ENCODE data around the gene C17orf50.

Gene C17orf50

DNA sequence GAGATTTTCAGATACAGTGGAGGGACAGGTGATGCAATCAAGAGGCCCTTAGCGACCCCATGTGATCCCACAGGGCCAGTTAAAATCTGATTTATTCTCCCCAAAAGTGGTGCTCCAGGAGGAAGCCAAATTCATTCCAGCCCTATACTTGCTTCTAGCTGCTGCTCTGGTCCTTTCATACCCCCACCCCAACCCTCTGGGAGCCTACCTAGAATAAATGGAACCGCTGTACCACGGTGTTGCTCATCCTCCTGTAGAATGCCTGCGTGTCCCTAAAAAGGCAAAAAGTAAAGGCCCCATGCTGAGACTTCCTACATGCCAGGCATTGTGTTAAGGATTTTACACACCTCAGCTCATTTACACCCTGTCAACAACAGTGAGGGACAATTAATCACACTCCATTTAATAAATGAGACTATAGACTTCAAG is 31.3 kb upstream of the C17orf50 start:
- Histone ChIP-seq H3K4me3 (ENCODE audit: insufficient read depth, low read length, poor library complexity, severe bottlenecking) (no peak overlapping the region), H3F3A (ENCODE audit: insufficient read depth) (no peaks in the 10 kb centered on the region), H3K79me2 (ENCODE audit: insufficient read depth, low read length) (no peaks in the 10 kb centered on the region), H2AFZ (ENCODE audit: low read depth, low read length, severe bottlenecking) (no peak overlapping the region), H3K4me2 (ENCODE audit: low read depth, low read length, poor library complexity, severe bottlenecking) (no peak overlapping the region), H4K20me1 (ENCODE audit: low read depth, low read length) (no peaks in the 10 kb centered on the region), H3K27ac (ENCODE audit: low read depth, low read length) (no peak overlapping the region), H3K9me3 (ENCODE audit: insufficient read depth, low read length) (no peaks in the 10 kb centered on the region), H3K9me2 (replicated peaks; ENCODE audit: insufficient read depth, low read length) (no peaks in the 10 kb centered on the region), H3K36me3 (ENCODE audit: low read length) (no peaks in the 10 kb centered on the region), H3K27me3 (ENCODE audit: low read length) (no peaks in the 10 kb centered on the region), H3K9ac (ENCODE audit: low read length) (no peak overlapping the region)
- no peak for TF ChIP-seq EZH2phosphoT487 (conservative IDR thresholded peaks at IDR 0.05; ENCODE audit: low read length)
- TF ChIP-seq, protein P1, sequence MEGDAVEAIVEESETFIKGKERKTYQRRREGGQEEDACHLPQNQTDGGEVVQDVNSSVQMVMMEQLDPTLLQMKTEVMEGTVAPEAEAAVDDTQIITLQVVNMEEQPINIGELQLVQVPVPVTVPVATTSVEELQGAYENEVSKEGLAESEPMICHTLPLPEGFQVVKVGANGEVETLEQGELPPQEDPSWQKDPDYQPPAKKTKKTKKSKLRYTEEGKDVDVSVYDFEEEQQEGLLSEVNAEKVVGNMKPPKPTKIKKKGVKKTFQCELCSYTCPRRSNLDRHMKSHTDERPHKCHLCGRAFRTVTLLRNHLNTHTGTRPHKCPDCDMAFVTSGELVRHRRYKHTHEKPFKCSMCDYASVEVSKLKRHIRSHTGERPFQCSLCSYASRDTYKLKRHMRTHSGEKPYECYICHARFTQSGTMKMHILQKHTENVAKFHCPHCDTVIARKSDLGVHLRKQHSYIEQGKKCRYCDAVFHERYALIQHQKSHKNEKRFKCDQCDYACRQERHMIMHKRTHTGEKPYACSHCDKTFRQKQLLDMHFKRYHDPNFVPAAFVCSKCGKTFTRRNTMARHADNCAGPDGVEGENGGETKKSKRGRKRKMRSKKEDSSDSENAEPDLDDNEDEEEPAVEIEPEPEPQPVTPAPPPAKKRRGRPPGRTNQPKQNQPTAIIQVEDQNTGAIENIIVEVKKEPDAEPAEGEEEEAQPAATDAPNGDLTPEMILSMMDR (IDR thresholded peaks at IDR 0.05; ENCODE audit: insufficient read depth, low read length, poor library complexity, severe bottlenecking), result no peak

DNA sequence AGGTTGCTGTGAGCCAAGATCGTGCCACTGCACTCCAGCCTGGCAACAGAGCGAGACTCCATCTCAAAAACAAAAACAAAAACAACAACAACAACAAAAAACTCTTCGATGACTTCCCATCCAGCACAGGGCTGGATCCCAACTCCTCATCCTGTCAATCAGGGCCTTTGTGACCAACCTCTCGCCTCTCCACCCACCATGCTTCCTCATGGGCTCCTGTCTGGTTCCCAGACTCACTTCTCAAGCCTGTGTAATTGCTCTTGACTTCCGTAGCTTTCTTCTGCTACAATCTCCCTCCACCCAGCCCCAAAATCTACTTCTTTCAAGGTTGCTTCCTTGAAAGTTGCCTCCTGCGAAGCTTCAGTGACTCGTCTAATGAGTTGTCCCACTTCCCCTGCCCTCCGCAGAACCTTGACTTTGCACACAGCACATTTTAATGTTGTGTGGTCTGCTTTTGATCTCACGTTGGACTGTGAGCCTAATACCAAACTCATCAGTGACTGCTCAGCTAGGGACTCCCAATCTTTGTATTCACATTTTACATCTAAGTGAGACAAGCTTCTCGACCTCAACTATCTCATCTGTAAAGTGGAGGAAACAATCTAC is 30.2 kb upstream of the C17orf50 start:
- Histone ChIP-seq H4K20me1 (ENCODE audit: low read depth, low read length) (no peaks in the 10 kb centered on the region), H3K4me2 (ENCODE audit: low read depth, low read length, poor library complexity, severe bottlenecking) (no peak overlapping the region), H3K4me3 (ENCODE audit: insufficient read depth, low read length, poor library complexity, severe bottlenecking) (no peak overlapping the region)

DNA sequence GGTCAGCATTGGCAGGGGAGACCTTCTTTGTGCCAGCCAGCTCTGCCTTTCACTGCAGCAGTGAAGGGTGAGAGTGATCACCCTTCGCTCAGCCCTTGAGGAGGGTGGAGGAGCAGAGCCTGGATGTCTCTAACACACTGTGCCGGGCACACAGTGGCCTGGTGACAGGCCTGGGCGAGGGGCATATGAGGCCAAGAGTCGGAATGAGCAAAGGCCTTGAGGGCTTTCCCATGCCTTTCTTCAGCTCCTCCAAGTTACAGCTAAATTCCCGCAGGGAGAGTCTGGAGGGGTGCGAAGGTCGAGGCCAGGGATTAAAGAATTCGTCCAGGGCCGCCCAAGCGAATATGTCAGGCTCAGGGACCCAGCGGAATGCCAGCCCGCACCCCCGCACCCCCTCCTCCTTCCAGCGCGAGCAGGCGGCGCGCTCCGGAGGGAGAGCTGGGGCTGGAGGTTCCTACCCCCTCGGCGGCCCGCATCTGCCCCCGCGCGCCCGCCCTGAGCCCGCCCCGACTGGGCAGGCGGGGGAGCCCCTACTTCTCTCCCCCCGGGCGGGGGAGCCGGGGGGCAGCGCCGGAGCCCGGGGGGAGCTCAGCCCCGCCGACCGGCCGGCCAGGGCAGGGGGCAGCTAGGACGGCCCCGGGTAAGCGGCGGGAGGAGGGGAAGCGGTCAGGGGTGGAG is 29.3 kb upstream of the C17orf50 start, which contains the start of gene RASL10B:
Gene RASL10B (plus strand): TSS at position 401 of the 678 bp plus-strand sequence. CDS start 3,546 bp downstream, outside the sequence.
- Histone ChIP-seq H3K9me3 (ENCODE audit: insufficient read depth, low read length) (no peaks in the 10 kb centered on the region), H3K4me3 (ENCODE audit: insufficient read depth, low read length, poor library complexity, severe bottlenecking) (peak within 1 kb of the TSS; percentile 54), H3K27me3 (ENCODE audit: low read length) (no peaks in the 10 kb centered on the region), H2AFZ (ENCODE audit: low read depth, low read length, severe bottlenecking) (peak within 1 kb of the TSS; percentile 1), H3K9ac (ENCODE audit: low read length) (peak within 1 kb of the TSS; percentile 44), H3F3A (ENCODE audit: insufficient read depth) (no peaks in the 10 kb centered on the region), H3K27ac (ENCODE audit: low read depth, low read length) (no peak within 1 kb of the TSS), H3K4me2 (ENCODE audit: low read depth, low read length, poor library complexity, severe bottlenecking) (peak within 1 kb of the TSS; percentile 45), H3K79me2 (ENCODE audit: insufficient read depth, low read length) (no peaks in the 10 kb centered on the region), H3K9me2 (replicated peaks; ENCODE audit: insufficient read depth, low read length) (no peaks in the 10 kb centered on the region), H3K36me3 (ENCODE audit: low read length) (no peaks in the 10 kb centered on the region), H4K20me1 (ENCODE audit: low read depth, low read length) (no peaks in the 10 kb centered on the region)
- TF ChIP-seq EZH2phosphoT487 (conservative IDR thresholded peaks at IDR 0.05; ENCODE audit: low read length), result no peak
- TF ChIP-seq, protein P1 (IDR thresholded peaks at IDR 0.05; ENCODE audit: insufficient read depth, low read length, poor library complexity, severe bottlenecking), result no peak

More for the DNA sequence above, 30.2 kb upstream of the C17orf50 start:
- H3K9me3 ChIP-seq (ENCODE audit: insufficient read depth, low read length), result no peaks in the 10 kb centered on the region
- no peak overlapping the region for H3K9ac ChIP-seq (ENCODE audit: low read length)
- H3K36me3 ChIP-seq (ENCODE audit: low read length), result no peaks in the 10 kb centered on the region
- H3K27me3 ChIP-seq (ENCODE audit: low read length), result no peaks in the 10 kb centered on the region
- no peaks in the 10 kb centered on the region for H3K79me2 ChIP-seq (ENCODE audit: insufficient read depth, low read length)
- no peaks in the 10 kb centered on the region for H3K9me2 ChIP-seq (replicated peaks; ENCODE audit: insufficient read depth, low read length)
- no peak for TF ChIP-seq EZH2phosphoT487 (conservative IDR thresholded peaks at IDR 0.05; ENCODE audit: low read length)
- TF ChIP-seq, protein P1 (IDR thresholded peaks at IDR 0.05; ENCODE audit: insufficient read depth, low read length, poor library complexity, severe bottlenecking), result no peak
- no peak overlapping the region for H3K27ac ChIP-seq (ENCODE audit: low read depth, low read length)
- no peaks in the 10 kb centered on the region for H3F3A ChIP-seq (ENCODE audit: insufficient read depth)
- H2AFZ ChIP-seq (ENCODE audit: low read depth, low read length, severe bottlenecking), result no peak overlapping the region
